HTR-8/SVneo (cell line): ENCODE measurements around the gene TMEM86B.

Experiments
- DNase-seq: peaks from one replicate; pipeline ENCODE4 v3.0.0; 2011; ENCODE audit warnings: low spot score, mixed read lengths; ENCODE audit not compliant: insufficient read length
- FAIRE-seq: peaks from 2 replicates; lab custom pipeline; 2011; peaks lifted over from hg19 to GRCh38; lab: Jason Lieb, UNC

TMEM86B gene

DNA sequence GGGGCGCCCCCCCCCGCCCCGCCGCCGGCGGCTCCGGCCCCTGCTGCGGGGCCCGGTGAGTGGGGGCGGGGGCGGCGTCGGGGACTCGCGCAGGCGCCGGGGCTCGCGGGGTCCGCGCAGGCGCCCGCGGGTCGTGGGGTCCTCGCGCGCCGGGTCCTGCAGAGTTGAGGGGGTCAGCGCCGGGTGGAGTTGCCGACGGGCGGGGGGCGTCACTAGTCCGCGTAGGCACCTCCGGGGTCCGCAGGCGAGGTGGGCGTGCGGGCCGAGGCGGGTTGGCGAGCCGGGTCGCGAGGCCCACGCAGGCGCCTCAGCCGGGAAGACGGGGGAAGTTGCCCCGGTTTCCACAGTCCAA is 29.9 kb upstream of the TMEM86B start:
- DNase-seq (peak; percentile 29), FAIRE-seq (no peak)

GRCh38 chr19:55257461-55258420 is 29.2 kb upstream of the TMEM86B start:
- DNase-seq (no peak), FAIRE-seq (no peak)

DNA sequence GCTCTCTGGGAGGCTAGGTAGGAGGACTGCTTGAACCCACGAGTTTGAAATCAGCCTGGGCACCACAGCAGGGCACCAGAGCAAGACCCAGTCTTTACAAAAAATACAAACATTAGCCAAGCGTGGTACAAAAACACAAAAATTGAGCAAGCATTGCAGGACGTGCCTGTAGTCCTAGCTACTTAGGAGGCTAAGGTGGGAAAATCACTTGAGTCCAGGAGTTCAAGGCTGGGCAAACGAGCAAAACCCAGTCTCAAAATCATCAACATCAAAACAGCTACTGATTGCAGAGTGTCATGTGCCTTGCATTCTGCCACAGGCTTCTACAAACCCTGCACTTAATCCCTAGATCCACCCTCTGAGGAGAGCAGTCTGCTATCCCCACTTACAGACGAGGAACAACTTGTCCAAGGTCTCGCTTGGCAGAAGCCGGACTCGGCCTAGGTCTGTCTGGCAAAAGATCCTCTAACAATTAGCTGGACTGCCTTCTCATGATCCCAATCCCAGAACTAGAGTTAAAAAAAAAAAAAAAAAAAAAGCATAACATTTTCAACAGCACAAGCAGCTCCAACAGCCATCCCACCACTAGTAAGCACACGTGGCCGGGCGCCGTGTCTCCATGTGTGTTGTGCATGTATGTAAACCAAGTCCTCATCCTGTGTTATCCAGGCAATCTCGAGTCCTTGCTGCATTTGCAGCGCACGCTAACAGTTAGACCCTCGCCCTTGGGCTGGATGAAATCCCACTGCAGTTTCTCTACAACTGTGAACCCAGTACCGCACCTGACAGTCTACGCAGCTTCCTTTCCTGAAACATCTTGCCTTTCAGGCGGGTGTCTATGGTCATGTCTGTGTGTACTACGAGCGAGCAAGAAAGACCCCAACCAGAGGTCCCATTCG is 28.2 kb upstream of the TMEM86B start:
- FAIRE-seq = no peak
- no peak for DNase-seq

DNA sequence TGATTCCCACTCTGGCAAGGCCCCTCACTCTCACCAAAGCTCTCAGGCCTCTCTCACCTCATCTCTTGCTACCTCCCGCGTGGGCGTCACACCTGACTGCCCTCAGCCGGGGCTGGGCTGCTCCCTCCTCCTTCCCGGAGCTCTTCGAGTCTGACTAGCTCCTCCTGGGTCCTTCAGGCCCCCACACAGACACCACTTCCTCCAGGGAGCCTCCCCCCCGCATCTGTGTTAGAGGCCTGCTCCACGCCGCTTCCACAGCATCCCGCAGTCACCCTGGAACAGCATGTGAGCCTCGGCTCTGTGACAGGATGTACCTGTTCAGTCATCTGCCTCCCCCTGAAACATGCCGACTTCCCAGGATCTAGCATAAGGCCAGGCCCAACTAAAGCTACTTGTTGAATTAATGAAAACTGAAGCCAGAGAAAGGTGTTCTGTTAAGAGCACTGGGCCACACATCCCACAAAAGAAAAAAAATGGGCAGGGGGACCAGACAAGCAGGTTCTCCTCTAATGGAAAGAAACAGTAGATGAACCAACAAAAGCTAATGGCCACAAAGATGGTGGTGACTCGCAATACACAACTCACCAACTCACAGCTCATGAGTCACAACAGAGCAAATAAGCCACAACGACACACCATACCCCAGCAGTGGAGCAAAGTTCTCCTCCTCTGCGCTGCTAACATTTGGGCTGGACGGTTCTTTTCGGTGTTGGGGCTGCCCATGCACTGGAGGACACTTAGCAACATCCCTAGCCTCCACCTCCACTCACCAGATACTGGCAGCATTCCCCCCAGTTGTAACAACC is 27.3 kb upstream of the TMEM86B start:
- DNase-seq (no peak), FAIRE-seq (no peak)

DNA sequence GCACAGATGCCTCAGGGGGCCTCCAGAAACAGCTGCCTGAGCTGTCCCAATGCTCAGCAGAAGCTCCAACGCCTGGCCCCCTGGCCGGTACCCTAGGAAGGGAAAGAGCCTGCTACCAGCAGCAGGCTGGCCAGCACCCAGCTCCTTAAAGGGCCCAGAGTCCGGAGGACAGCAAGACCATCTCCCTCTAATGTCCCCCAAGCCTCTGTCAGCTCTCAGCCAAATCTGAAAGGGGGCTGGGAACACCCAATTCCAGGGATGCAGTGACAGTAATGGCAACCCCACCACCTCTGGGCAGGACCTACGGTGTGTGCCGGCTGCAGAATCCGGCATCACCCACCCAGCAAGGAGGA is 26.0 kb upstream of the TMEM86B start:
- DNase-seq (no peak), FAIRE-seq (no peak)

- DNase-seq (no peak), FAIRE-seq (no peak)
These were observed 25.5 kb upstream of the TMEM86B start for GRCh38 chr19:55253842-55254624.

GRCh38 chr19:55252760-55253663 is 24.4 kb upstream of the TMEM86B start:
- FAIRE-seq = no peak
- no peak for DNase-seq

- DNase-seq (no peak), FAIRE-seq (no peak)
These were observed 22.9 kb upstream of the TMEM86B start for GRCh38 chr19:55251341-55252081.

DNA sequence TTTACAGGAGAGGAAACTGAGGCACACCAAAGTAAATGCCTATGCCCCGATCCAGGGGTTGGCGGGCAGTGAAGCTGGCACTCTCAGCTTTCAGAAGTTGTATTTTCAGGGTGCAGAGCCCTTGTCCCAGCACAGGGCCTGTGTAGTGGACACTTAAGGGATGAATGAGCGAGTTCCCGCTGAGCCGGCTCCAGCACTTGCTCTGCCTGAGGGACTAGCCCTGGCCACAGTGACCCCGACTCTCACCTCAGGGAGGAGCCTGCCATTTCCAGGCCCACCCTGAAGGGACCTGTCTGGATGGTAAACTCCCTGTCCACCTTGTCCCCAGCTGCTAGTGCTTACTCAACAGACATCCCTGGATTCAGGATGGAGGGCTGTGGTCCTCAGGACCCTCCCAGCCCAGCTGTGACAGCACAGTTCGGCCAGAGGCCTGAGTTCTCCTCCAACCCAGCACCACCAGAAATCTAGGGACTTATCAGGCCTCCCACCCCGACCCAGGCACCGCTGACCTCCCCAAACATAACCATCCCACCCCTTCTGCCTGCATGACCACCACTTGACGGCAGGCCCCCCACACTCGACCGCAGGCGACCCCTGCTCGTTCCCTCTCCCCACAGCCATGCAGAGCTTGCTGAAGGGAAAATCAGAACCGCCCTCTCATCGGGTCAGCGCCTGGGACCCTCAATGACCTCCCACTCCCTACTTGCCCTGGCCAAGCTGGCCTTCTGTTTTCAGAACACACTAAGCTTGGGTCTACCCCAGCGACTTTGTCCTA is 21.9 kb upstream of the TMEM86B start:
- no peak for DNase-seq
- FAIRE-seq = no peak

DNA sequence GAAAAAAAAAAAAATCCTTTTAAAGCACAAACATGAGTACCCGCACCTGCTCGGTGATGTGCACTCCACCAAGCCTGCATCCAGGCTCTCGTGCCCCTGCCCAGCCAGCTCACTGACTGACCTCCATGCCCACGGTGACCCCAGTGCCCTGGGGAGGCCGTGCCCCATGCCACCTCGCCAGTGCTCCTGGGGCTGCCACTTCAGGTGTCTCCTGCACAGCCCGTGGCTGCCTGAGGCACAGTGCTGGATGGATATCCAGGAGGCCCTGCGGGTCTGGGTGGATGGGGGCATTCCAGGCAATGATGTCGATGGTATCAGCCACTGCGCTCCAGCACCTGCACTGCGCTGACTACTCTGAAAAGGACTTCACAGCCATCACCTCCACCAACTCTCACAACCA is 21.3 kb upstream of the TMEM86B start:
- no peak for FAIRE-seq
- no peak for DNase-seq

DNA sequence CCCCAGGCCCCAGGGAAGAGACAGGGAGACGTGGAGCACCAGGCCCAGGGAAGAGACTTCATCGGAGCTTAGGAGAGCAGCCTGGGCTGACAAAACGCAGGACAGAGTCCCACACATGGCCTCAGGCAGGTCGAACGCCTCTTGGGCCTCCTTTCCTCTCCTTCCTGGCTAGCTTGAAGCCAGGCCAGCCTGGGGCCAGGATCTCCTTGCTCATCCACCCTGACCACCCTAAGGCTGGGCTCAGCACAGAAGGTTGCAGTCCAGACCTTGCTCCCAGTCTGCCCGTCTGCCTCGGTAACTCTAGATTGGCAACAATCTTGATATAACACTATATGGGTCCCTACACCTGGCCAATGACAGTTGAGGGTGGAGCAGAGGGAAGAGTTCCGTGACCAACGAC is 20.1 kb upstream of the TMEM86B start:
- FAIRE-seq = no peak
- DNase-seq = no peak

GRCh38 chr19:55248166-55248675 is 19.7 kb upstream of the TMEM86B start:
- FAIRE-seq = no peak
- DNase-seq = no peak

DNA sequence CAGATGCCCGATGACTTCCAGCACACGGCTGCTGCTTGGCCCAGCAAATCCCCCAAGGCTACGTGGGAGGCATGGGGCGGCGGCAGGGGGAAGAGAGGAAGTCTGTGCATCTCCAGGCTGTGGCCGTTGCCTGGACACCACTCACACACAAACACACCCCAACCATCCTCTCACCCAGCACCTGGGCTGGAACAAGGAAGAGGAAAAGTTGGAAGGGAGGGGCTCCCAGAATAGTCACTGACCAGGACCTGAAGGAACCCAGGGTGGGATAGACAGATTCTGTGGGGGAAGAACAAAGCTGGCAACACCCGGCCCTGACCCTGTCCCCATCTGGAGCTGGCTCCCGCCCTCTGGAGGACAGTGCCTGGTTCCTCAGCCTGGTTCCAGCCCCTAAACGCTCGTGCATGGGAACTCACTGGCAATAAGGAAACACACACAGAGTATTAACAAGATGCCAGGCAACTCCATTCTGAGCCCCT is 19.1 kb upstream of the TMEM86B start:
- FAIRE-seq (no peak), DNase-seq (no peak)

DNA sequence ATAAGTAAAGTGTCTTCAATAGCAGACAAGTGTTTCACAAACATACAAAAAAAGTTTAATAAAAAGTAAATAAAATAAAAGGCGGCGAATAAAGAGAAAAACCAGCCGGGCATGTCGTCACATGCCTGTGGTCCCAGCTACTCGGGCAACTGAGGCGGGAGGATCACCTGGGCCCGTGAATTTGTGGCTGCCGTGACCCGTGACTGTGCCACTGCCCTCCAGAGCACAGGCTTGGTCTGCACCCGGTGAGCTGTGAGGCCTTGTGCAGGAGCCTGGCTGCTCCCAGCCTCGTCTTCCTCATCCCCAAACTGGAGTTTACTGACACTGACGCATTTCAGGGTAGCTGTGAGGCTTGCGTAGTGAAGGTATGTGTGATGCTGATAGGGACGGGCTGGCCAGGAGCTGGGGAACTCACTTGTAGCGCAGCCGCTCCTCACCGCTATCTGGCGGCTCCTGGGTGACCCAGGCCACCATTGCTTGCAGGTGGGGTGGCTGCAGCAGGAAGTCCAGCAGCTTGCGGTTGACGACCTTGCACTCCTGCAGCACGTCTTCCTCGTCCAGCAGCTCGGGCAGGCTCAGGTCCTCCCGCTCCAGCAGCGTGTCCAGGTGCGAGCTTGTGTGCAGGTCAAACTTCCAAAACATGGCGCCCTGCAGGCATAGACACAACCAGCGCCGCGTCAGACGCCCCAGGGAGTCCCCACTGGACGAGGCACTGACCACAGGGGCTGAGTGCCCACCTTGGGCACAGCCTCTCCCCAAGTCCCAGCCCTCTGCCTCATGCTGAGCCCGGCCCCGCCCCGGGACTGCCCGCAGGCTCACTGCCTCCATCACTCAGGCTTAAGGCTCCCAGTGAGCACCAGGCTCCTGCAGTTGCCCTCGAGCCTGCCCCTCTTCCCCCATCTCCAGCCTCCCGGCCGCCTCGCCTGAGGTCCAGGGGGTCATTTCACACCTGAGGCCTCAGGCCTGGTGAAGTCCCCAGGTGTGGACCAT is 18.2 kb upstream of the TMEM86B start:
- FAIRE-seq (no peak), DNase-seq (no peak)

DNA sequence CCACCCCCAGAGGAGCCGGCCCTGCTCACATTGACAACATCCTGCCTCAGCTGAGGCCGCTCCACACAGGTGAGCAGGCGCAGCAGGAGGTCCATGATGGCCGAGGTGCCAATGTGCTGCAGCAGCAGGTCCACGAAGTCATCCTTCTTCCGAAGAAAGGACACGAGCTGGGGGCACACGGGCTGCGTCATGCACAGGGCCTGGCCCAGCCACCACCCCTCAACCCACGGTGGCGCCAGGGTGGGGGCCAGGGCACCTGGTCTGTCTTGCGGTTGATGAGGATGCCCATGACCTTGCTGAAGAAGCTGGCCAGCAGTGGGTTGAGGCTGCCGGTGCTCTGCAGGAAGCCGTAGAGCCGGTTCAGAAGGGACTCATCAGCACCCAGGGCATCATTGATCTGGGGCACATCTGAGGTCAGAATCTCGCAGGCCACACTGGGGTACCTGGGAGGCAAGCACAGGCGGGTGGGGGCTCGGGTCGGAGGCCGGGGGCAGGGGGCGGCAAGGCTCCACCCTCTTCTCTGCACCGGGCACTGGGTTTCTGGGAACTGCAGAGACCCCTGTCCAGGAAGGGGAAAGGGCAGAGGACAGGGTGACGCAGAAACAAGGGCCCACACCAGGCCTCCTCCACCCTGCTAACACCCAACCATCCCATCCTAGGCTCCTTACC is 16.8 kb upstream of the TMEM86B start:
- no peak for DNase-seq
- FAIRE-seq = no peak
